Measurements from ENCODE around the gene KCNIP2. TPM values are rescaled to one million over a fixed set of nuclear protein-coding genes. Genes with fewer than 3 reads are reported as not detected.

KCNIP2 gene
- total and polyA plus RNA-seq, 2 donors (not counting 3 experiments of a cell fraction or from before 2014, with no cell fraction given) = 0.36 to 2.2 TPM

GRCh38 chr10:101781984-101782810 is 61.4 kb downstream of the KCNIP2 start:
- Histone ChIP-seq H3K27ac (ENCODE audit: insufficient read depth, low read depth, low read length) (no peak overlapping the region), H2AFZ (ENCODE audit: low read depth, low read length) (no peak overlapping the region), H3K4me2 (ENCODE audit: insufficient read depth, low read length) (peak overlapping the region; percentile 64), H3K9me1 (replicated peaks; ENCODE audit: control insufficient read depth, extremely low read depth, insufficient read depth, low read length) (no peaks in the 10 kb centered on the region), H3K27me3 (ENCODE audit: control insufficient read depth in 2 of 2, insufficient read depth in 2 of 2, low read length in 2 of 2) (peaks cover 9 to 16% of the 10 kb centered on the region in 2 experiments), H3K4me1 (ENCODE audit: control insufficient read depth, extremely low read depth, insufficient read depth, low read length) (peaks cover 26% of the 10 kb centered on the region), H3K4me3 (replicated peaks in 1 of 3; ENCODE audit: insufficient read depth in 1 of 3, low read depth in 1 of 3, low read length in 3 of 3) (peak overlapping the region; percentile 68 to 73 (median 71)), H3K9ac (replicated peaks; ENCODE audit: extremely low read depth, insufficient read depth, low read length) (peak overlapping the region; percentile 65), H4K20me1 (replicated peaks; ENCODE audit: control insufficient read depth, extremely low read depth, insufficient read depth, low read length) (no peaks in the 10 kb centered on the region), H3K79me2 (ENCODE audit: control insufficient read depth, insufficient read depth, low read length) (peaks cover 7% of the 10 kb centered on the region), H3K9me3 (replicated peaks; ENCODE audit: control insufficient read depth, insufficient read depth, low read length) (no peaks in the 10 kb centered on the region), H3K36me3 (ENCODE audit: control insufficient read depth in 2 of 2, extremely low read depth in 1 of 2, insufficient read depth in 2 of 2, low read length in 2 of 2) (peaks cover 12 to 13% of the 10 kb centered on the region in 2 experiments)
- no peak for FAIRE-seq
- no peak for DNase-seq (ENCODE audit: low read depth, low spot score)
- TF ChIP-seq CTCF (IDR thresholded peaks at IDR 0.05; ENCODE audit: extremely low read depth in 1 of 2, insufficient read depth in 1 of 2, low read depth in 1 of 2, low read length in 2 of 2) = no peak
- TF ChIP-seq MYC (IDR thresholded peaks at IDR 0.05; ENCODE audit: low read depth, low read length) = no peak
- TF ChIP-seq EZH2 (IDR thresholded peaks at IDR 0.05; ENCODE audit: borderline replicate concordance, low read depth, low read length, severe bottlenecking) = no peak
- TF ChIP-seq POLR2A (IDR thresholded peaks at IDR 0.05; ENCODE audit: low read depth, low read length) = no peak
- TF ChIP-seq MAX (IDR thresholded peaks at IDR 0.05; ENCODE audit: insufficient read depth, insufficient read length) = no peak
- BruUV-seq (replicated peaks) = no TSS peak
- ChIA-PET POLR2A (interaction anchor here (1.4 kb wide), 1 partner anchor 13 kb away, joined by 4 read pairs; no protein-coding TSS in a partner anchor), CTCF (interaction anchor here (0.5 to 5.8 kb wide), 13 partner anchors 10 to 619 kb away, joined by 3 to 193 read pairs (median 7); partner anchors contain the start of gene OGA)
- intact Hi-C loops (cut with micrococcal nuclease) (loop anchor here (1.0 to 5.0 kb wide), 4 partner anchors 35 to 568 kb away; partner anchors contain the start of genes FBXW4 and OGA), dilution Hi-C loops (cut with MboI; ENCODE audit: extremely low pct_ligation_motif_present, low sequenced_read_pairs) (no loop called here)

Data from endothelial cell of umbilical vein (primary cell).